SJSA1 (cell line): ENCODE data around the gene ANKH. TPM values are rescaled to one million over a fixed set of nuclear protein-coding genes. Genes with fewer than 3 reads are reported as not detected.

Experiments used
- DNase-seq, 2 experiments: peaks; one replicate each; pipeline ENCODE4 v3.0.0-alpha.2; 2015 to 2020; ENCODE audit warnings: low spot score in 2 of 2, low read depth in 1 of 2
- H3K27ac ChIP-seq: fragments of 250-450 bp; sonication (Bioruptor Pico); 2 replicates; pipeline ENCODE4 v1.5.1; 2020; ENCODE audit warnings: mild to moderate bottlenecking, moderate library complexity
- H3K27me3 ChIP-seq: fragments of 250-450 bp; sonication (Bioruptor Pico); replicated peaks from 2 replicates; pipeline ENCODE4 v1.5.1; 2020; ENCODE audit warnings: mild to moderate bottlenecking, moderate library complexity
- H3K36me3 ChIP-seq: fragments of 250-450 bp; sonication (Bioruptor Pico); 2 replicates; pipeline ENCODE4 v1.5.1; 2020; ENCODE audit warnings: mild to moderate bottlenecking
- H3K4me1 ChIP-seq: fragments of 250-450 bp; sonication (Bioruptor Pico); replicated peaks from 2 replicates; pipeline ENCODE4 v1.6.1; 2021; ENCODE audit warnings: mild to moderate bottlenecking
- H3K4me3 ChIP-seq: fragments of 250-450 bp; sonication (Bioruptor Pico); 2 replicates; pipeline ENCODE4 v1.5.1; 2020; ENCODE audit warnings: mild to moderate bottlenecking
- H3K9me3 ChIP-seq: fragments of 250-450 bp; sonication (Bioruptor Pico); replicated peaks from 2 replicates; pipeline ENCODE4 v1.5.1; 2020; ENCODE audit warnings: mild to moderate bottlenecking
- total RNA-seq: library from RNA; depleted of rRNA; stranded (reverse); fragments of >200 nt; shearing (Covaris generic); gene quantifications from 2 replicates; pipeline ENCODE4 v1.2.3, GENCODE V29; 2014

ANKH gene
- total RNA-seq, 1 experiment from 2014 or later: 13.8 TPM

DNA sequence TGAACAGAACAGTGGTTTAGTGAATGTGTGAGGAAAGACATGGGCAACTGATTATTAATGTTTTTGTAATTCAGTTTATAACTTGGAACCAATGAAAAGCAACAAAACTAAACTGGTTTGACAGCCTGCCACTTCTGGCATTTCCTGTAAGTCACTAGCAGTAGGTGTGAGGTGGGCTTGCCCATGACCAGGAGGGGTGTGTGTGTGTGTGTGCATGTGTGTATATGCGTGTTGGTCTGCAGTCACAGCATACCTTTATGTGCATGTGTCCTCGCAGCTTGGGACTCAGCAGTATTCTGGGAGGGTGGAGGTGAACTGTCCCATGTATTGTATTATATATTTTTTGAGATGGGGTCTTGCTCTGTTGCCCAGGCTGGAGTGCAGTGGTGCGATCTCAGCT, 174.7 kb downstream of the ANKH start:
- Histone ChIP-seq H3K4me3 (no peak overlapping the region), H3K9me3 (no peaks in the 10 kb centered on the region), H3K36me3 (peaks cover 76% of the 10 kb centered on the region), H3K4me1 (no peaks in the 10 kb centered on the region), H3K27ac (no peak overlapping the region), H3K27me3 (no peaks in the 10 kb centered on the region)
- no peak for DNase-seq

DNA sequence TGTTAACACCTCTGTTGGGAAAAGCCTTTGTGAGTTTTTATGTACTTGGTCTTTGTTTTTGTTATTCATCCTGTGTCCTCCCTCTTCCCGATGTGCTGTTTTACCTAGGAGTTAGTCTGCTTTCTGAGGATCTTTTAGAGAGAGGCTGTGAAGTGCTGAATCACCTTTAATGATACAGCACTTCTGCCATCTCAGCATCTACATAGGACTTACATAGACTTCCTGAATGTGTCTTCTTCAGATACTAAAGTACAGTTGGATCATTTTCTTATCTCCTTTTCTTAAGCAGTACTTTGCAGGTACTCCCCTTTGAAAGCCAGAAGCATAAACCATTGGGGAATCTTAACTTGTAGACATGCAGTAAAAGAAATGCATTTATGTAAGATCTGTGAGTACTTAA, 175.5 kb downstream of the ANKH start:
- Histone ChIP-seq H3K9me3 (no peaks in the 10 kb centered on the region), H3K4me1 (no peaks in the 10 kb centered on the region), H3K36me3 (peaks cover 84% of the 10 kb centered on the region), H3K4me3 (no peak overlapping the region), H3K27me3 (no peaks in the 10 kb centered on the region), H3K27ac (no peak overlapping the region)
- no peak for DNase-seq

DNA sequence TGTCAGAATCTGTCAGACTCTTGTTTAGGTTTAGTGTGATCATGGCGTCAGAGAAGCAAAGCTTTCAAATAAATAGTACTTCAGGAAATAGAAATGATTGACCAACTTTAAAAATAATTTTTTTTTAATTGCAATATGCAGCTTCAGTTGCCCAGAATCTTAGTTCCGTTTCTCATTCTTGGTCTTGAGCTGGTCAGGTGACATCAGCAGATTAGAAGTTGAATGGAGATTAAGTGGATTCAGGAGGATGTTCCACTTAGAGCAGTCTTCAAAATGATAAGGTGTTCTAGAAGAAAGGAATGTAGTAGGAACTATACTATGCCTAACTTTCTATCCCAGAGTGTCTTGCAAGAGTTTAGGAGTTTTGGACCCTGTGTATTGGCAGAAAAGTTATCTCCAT, 176.4 kb downstream of the ANKH start:
- no peak overlapping the region for H3K27ac ChIP-seq
- no peaks in the 10 kb centered on the region for H3K9me3 ChIP-seq
- H3K36me3 ChIP-seq: peaks cover 93% of the 10 kb centered on the region
- H3K4me3 ChIP-seq: no peak overlapping the region
- no peak for DNase-seq
- H3K4me1 ChIP-seq: no peaks in the 10 kb centered on the region
- no peaks in the 10 kb centered on the region for H3K27me3 ChIP-seq

DNA sequence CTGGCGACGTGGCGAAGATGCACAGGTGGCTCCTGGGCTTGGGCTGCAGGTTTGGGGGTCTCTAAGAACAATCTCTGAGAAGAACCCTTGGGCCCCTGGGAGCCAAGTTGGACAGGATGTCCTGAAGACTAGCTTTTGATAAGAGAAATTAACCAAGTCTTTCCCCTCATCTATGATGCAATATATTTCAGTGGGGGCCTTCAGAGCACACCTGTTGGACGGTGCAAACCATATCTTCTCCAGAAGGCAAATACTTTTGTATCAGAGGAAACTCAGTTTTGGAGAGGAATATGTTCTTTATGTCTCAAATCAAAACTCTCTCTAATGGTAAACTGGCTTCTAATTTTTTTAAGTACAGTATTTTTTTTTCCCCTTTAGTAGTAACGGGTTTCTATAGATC, 178.5 kb downstream of the ANKH start:
- Histone ChIP-seq H3K9me3 (no peaks in the 10 kb centered on the region), H3K4me3 (no peak overlapping the region), H3K4me1 (no peaks in the 10 kb centered on the region), H3K36me3 (peaks cover 95% of the 10 kb centered on the region), H3K27ac (no peak overlapping the region), H3K27me3 (no peaks in the 10 kb centered on the region)
- no peak for DNase-seq

DNA sequence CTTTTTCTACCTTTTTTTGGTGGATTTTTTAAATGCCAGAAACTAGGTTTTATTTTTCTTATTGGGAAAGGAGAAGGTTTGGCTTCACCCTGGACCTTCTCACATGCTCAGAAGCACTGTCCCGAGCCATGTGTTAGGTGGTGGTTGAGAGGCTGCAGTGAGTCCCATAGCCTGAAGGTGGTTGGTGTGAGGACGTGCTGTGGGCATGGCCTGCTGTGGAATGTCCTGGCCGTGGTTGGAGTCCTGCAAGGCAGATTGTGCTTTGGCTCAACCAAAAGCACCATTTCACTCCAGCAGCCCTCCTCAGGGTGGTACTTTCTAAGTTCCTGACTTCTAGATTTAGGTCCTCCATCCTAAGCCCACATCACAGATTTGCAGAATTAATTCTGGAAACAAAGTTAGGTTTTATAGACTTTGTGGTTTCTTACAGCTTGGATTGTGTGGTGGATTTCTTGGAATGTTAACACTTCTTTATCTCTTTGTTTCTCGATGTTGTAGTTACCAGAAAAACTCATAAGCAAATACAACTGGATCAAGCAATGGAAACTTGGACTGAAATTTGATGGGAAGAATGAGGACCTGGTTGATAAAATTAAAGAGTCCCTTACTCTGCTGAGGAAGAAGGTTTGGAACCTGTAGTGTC, 184.4 kb downstream of the ANKH start:
- Histone ChIP-seq H3K4me3 (no peak overlapping the region), H3K27me3 (no peaks in the 10 kb centered on the region), H3K27ac (peak overlapping the region; percentile 9; the same call in 1 of the 2 replicates), H3K9me3 (no peaks in the 10 kb centered on the region), H3K36me3 (peaks cover 91% of the 10 kb centered on the region), H3K4me1 (peaks cover 7% of the 10 kb centered on the region)
- peak in 1 of 2 experiments; percentile 33 for DNase-seq

DNA sequence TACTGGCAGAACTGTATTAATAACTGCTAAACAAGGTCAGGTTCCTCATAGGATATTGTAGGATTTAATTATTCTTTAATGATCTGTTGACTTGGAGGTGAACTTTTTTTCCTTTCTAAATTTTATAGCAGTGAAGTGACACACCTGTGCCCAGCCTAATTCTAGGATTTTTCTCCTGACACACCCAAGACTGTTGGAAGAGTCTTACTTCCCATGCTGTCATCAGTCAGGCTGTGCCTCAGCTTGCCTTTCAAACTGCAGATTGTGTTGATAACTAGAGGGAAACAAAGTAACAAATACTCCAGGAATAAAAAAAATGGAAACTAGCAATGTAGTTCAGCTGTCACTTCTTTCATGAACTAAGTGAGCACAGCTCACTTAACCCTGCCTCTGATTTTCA, 185.1 kb downstream of the ANKH start:
- H3K4me1 ChIP-seq: peaks cover 7% of the 10 kb centered on the region
- no peak overlapping the region for H3K4me3 ChIP-seq
- no peaks in the 10 kb centered on the region for H3K27me3 ChIP-seq
- H3K27ac ChIP-seq: no peak overlapping the region
- no peak for DNase-seq
- H3K9me3 ChIP-seq: no peaks in the 10 kb centered on the region
- peaks cover 91% of the 10 kb centered on the region for H3K36me3 ChIP-seq

DNA sequence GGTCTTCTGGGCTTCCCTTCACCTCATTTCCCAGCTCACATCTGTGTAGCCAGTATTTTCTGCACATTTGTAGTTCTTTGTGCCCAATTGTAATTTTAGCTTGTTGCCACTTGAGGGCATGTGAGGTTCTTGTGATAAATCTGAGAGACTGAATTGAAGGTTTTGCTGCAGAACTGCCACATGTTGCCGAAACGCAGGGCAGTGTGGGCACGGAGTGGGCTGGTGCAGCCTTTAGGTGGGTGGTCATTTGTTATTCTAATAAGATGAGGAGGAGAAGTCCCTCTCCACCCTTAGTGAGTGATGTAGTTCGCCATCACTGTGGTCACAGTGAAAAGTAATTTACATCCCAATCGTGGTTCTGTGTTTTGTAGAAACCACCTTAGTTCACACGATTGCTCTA, 185.8 kb downstream of the ANKH start:
- H3K27ac ChIP-seq: no peak overlapping the region
- peaks cover 88% of the 10 kb centered on the region for H3K36me3 ChIP-seq
- no peaks in the 10 kb centered on the region for H3K27me3 ChIP-seq
- H3K9me3 ChIP-seq: no peaks in the 10 kb centered on the region
- peaks cover 7% of the 10 kb centered on the region for H3K4me1 ChIP-seq
- H3K4me3 ChIP-seq: no peak overlapping the region
- peak in 1 of 2 experiments; percentile 34 for DNase-seq

DNA sequence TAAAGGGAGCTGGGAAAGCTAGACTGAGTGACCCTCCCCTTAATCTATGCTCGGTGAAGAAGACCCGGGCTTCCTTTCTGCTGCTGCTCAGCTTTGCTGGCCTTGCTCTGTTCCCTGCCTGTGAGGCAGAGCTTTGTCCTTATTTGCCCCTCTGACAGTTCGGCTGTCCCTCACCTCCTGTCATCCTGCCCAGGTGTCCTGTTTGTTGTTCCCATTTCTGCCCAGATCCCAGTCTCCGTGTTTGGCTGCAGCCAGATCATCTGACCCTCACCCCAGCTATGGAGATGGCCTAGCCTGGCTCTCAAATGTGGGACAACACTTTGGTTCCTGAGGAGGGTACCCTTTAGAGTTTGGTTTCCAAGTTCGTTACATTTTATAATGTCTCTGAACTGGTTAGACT, 186.8 kb downstream of the ANKH start:
- Histone ChIP-seq H3K4me1 (peaks cover 7% of the 10 kb centered on the region), H3K27ac (no peak overlapping the region), H3K36me3 (peaks cover 88% of the 10 kb centered on the region), H3K4me3 (no peak overlapping the region), H3K9me3 (no peaks in the 10 kb centered on the region), H3K27me3 (no peaks in the 10 kb centered on the region)
- DNase-seq: no peak

- H3K27ac ChIP-seq: no peak overlapping the region
- DNase-seq: no peak
- peaks cover 88% of the 10 kb centered on the region for H3K36me3 ChIP-seq
- H3K9me3 ChIP-seq: no peaks in the 10 kb centered on the region
- H3K27me3 ChIP-seq: no peaks in the 10 kb centered on the region
- H3K4me1 ChIP-seq: peaks cover 7% of the 10 kb centered on the region
- H3K4me3 ChIP-seq: no peak overlapping the region
These were observed 187.6 kb downstream of the ANKH start for GRCh38 chr5:14683906-14684455.

- H3K27ac ChIP-seq: no peak overlapping the region
- no peak for DNase-seq
- H3K4me1 ChIP-seq: no peaks in the 10 kb centered on the region
- H3K36me3 ChIP-seq: peaks cover 71% of the 10 kb centered on the region
- no peaks in the 10 kb centered on the region for H3K27me3 ChIP-seq
- no peaks in the 10 kb centered on the region for H3K9me3 ChIP-seq
- H3K4me3 ChIP-seq: no peak overlapping the region
These were observed 190.3 kb downstream of the ANKH start for GRCh38 chr5:14681236-14681752.

GRCh38 chr5:14679595-14679994, 192.0 kb downstream of the ANKH start:
- no peak for DNase-seq
- H3K27me3 ChIP-seq: no peaks in the 10 kb centered on the region
- H3K4me3 ChIP-seq: no peak overlapping the region
- H3K36me3 ChIP-seq: peaks cover 70% of the 10 kb centered on the region
- H3K9me3 ChIP-seq: no peaks in the 10 kb centered on the region
- H3K4me1 ChIP-seq: no peaks in the 10 kb centered on the region; the same call in 1 of the 2 replicates
- H3K27ac ChIP-seq: no peak overlapping the region

DNA sequence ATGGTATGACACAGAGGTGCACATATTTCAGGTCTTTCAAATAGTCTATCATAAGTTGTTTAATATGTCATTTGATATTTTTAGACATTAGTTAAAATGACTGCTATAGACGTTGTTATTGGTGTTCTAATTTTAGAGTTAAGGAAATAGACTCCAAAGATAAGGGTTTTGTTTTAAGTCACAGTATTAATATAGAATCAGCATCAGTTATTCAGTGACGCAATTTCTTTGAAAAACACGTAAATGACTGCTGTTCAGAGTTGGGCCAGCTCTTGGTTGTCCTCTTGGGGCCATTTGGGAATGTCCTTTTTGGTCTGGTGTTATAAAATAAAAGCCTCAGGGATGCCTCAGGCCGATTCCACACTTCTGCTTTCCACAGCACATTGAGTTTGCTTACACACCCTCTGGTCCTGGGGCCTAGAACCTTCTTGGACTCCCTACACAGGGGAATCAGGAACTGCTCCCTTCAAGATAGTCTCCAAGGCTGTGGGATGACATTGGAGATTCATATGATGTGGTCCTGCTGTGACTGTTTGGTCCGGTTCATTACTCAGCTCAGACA, 192.7 kb downstream of the ANKH start:
- no peak overlapping the region for H3K4me3 ChIP-seq
- peaks cover 64% of the 10 kb centered on the region for H3K36me3 ChIP-seq
- no peak for DNase-seq
- H3K9me3 ChIP-seq: no peaks in the 10 kb centered on the region
- H3K27me3 ChIP-seq: no peaks in the 10 kb centered on the region
- H3K27ac ChIP-seq: no peak overlapping the region
- H3K4me1 ChIP-seq: no peaks in the 10 kb centered on the region; the same call in 1 of the 2 replicates

- H3K4me1 ChIP-seq: no peaks in the 10 kb centered on the region; the same call in 1 of the 2 replicates
- H3K4me3 ChIP-seq: no peak overlapping the region
- no peak overlapping the region for H3K27ac ChIP-seq
- H3K36me3 ChIP-seq: peaks cover 43% of the 10 kb centered on the region
- no peaks in the 10 kb centered on the region for H3K9me3 ChIP-seq
- DNase-seq: no peak
- no peaks in the 10 kb centered on the region for H3K27me3 ChIP-seq
These were observed 195.3 kb downstream of the ANKH start for GRCh38 chr5:14676320-14676719.

DNA sequence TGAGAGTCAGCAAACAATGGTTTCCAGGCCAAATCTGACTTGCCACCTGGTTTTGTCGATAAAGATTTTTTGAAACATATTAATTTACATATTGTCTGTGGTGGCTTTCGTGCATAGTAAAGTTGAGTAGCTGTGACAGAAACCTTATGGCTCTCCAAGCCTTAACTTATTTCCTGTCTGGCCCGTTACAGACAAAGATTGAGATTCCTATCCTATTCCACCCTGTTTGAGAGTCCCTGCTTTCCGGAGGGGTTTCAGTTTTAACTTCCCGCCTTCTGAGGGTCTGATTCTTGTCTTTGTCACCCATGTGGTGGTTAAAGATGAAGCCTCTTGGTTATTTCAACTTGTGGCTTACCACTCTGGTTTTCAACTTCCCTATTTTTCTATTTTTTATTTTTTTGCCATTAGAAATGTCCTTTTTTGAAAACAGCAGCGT, 195.7 kb downstream of the ANKH start:
- peaks cover 40% of the 10 kb centered on the region for H3K36me3 ChIP-seq
- H3K27me3 ChIP-seq: no peaks in the 10 kb centered on the region
- H3K9me3 ChIP-seq: no peaks in the 10 kb centered on the region
- no peak for DNase-seq
- no peak overlapping the region for H3K4me3 ChIP-seq
- H3K4me1 ChIP-seq: peaks cover 2% of the 10 kb centered on the region; the same call in 1 of the 2 replicates
- no peak overlapping the region for H3K27ac ChIP-seq
